Stimulated activated naive CD8-positive, alpha-beta T cell treated with anti-CD3 and anti-CD28 coated beads, Interleukin-15, amount 100 ng/mL, for 72 hours (primary cell): Measurements from ENCODE around the gene SLC26A6.

Experiments used
- ATAC-seq: fragments of 150-1000 bp; cut with Tn5 transposase; 2 replicates; pipeline ENCODE4 v1.10.0; 2021; ENCODE audit warnings: mild to moderate bottlenecking, moderate library complexity
- DNase-seq, 2 donors: peaks; one replicate each; pipeline ENCODE4 v3.0.0; 2021 to 2022
- H3K27ac Mint-ChIP-seq, 2 donors: one replicate each; pipeline ENCODE4 v1.8.0; 2022; ENCODE audit warnings: mild to moderate bottlenecking in 2 of 2, mixed read lengths in 2 of 2, moderate library complexity in 2 of 2
- H3K27me3 Mint-ChIP-seq: one replicate; pipeline ENCODE4 v1.8.0; 2022; ENCODE audit warnings: mixed read lengths
- H3K4me1 Mint-ChIP-seq: one replicate; pipeline ENCODE4 v1.8.0; 2022; ENCODE audit warnings: mild to moderate bottlenecking, mixed read lengths
- H3K4me3 Mint-ChIP-seq, 2 donors: one replicate each; pipeline ENCODE4 v1.8.0; 2022; ENCODE audit warnings: mild to moderate bottlenecking in 2 of 2, mixed read lengths in 2 of 2, moderate library complexity in 1 of 2
- H3K9me3 Mint-ChIP-seq, 2 donors: one replicate each; pipeline ENCODE4 v1.8.0; 2022; ENCODE audit warnings: mixed read lengths in 2 of 2

Gene SLC26A6

DNA sequence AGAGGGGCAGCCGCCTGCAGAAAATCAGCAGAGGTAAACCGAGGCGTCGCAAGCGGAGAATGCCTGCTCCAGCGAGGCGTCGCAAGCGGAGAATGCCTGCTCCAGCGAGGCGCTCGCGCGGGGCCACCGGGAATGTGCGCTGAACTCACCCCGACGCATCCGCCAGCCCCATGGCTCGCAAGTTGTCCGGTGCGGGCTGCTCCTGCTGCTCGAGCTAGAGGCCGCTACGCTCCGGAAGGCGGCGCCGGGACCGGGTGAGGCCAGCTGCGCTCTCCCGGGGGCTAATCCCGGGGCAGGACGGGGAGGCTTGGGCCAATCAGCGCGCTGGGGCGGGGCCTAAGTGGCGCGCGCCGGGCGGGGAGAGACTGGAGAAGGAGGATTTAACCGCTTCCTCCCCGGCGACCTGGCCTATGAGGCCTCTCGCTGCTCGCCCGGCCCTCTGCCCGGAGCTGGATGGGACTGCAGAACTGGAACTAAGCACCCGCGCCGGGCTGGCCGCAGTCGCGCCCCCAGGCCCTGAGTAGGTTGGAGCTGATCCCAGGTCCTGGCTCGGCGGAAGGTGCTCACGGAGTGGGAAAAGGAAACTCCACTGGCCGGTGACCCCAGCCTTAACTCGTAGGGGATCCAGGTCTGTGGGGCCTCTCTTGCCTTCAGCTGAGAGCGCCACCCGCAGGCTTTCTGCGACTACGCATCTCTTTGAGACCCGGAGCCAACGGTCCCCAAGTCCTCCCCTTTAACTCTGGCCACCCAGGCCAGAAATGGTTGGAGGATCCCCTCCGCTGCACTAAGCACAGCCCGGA lies at the start of gene SLC26A6:
Gene SLC26A6 (minus strand): TSS at position 240 of the 800 bp plus-strand sequence. CDS start 68 bp downstream, at position 172.
- peak within 1 kb of the TSS; percentile 94 to 97 for H3K27ac Mint-ChIP-seq
- DNase-seq (peak; percentile 92 to 95), ATAC-seq (peak; percentile 96)
- no peaks in the 10 kb centered on the region for H3K9me3 Mint-ChIP-seq
- H3K4me3 Mint-ChIP-seq = peak within 1 kb of the TSS; percentile 95
- no peaks in the 10 kb centered on the region for H3K27me3 Mint-ChIP-seq
- peaks cover 36% of the 10 kb centered on the region for H3K4me1 Mint-ChIP-seq

DNA sequence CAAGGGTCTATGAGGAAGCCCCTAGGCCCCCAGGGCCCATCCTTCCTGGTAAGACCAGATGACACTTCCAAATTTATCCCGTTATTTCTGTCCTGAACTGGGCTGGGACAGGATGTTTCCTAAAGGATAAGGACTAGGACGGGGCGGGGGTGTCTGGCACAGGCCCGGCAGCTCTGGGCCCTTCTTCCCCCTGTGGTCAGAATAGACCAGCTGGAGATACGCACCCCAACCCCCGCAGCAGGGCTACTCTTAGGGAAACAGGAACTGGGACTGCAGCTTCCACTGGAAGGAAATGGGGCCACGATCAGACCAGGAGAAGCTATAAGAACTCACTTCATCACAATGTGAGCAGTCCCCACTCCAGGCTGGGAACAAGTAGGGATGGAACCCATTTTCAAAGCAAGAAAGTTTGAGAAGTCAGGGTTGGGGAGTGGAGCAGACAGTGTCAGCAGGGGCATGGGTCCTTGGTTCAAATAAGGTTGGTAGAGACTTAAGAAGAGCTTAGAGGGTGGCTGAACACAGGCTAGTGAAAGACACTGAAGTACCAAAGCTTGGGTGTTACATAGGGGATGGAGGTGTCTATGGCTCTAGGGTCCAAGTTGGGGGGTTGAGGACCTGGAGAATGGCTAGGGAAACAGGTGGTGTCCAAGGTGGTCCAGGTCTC lies 49.4 kb upstream of the SLC26A6 start:
- DNase-seq (no peak), ATAC-seq (no peak)
- H3K4me3 Mint-ChIP-seq = peak overlapping the region; percentile 87 to 90
- H3K27ac Mint-ChIP-seq = peak overlapping the region in 1 of 2 donors; percentile 93
- no peaks in the 10 kb centered on the region for H3K27me3 Mint-ChIP-seq
- H3K9me3 Mint-ChIP-seq = no peaks in the 10 kb centered on the region
- H3K4me1 Mint-ChIP-seq = peaks cover 37% of the 10 kb centered on the region

- peak overlapping the region; percentile 59 to 63 for H3K4me3 Mint-ChIP-seq
- no peak for ATAC-seq
- no peak overlapping the region for H3K27ac Mint-ChIP-seq
- H3K27me3 Mint-ChIP-seq = no peaks in the 10 kb centered on the region
- no peaks in the 10 kb centered on the region for H3K9me3 Mint-ChIP-seq
- peaks cover 37% of the 10 kb centered on the region for H3K4me1 Mint-ChIP-seq
- DNase-seq = no peak
Observed at GRCh38 chr3:48684054-48684349, 48.7 kb upstream of the SLC26A6 start.

GRCh38 chr3:48682786-48683185 lies 47.5 kb upstream of the SLC26A6 start:
- Mint-ChIP-seq H3K9me3 (no peaks in the 10 kb centered on the region), H3K4me3 (no peak overlapping the region), H3K4me1 (peaks cover 37% of the 10 kb centered on the region), H3K27me3 (no peaks in the 10 kb centered on the region), H3K27ac (no peak overlapping the region)
- no peak for DNase-seq
- ATAC-seq = no peak

DNA sequence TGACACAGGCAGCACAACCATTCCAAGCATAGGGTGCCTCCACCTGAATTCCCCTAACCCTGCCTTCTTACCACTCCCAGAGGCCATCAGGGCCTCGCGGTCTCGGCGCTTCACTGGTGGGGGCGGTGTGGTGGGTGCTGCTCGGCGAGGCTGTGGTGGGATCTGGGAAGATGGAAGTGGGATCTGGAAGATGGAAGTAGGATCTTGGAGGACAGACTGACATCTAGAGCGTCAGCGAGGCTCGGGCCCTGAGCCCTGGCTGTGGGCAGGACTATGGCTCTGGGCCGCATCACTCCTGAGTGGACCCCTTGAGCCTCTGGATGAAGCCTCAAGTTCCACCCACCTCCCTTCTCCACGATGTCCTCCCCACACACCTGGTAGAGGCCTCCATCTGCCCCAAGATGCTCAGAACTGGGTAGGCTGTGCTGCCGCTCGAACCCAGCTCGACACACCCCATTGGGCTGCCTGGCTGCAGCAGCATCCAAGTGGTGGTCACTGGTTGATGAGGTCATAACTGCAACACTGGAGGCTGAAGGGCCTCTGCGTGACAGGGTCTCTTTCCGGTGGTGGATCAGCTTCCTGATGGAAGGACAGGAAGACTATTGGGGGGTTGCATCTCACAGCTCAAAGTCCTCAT lies 46.8 kb upstream of the SLC26A6 start:
- H3K4me1 Mint-ChIP-seq = peaks cover 37% of the 10 kb centered on the region
- no peak for ATAC-seq
- DNase-seq = no peak
- H3K9me3 Mint-ChIP-seq = no peaks in the 10 kb centered on the region
- H3K4me3 Mint-ChIP-seq = no peak overlapping the region
- H3K27me3 Mint-ChIP-seq = no peaks in the 10 kb centered on the region
- H3K27ac Mint-ChIP-seq = no peak overlapping the region

- H3K27ac Mint-ChIP-seq = no peak overlapping the region
- no peak overlapping the region for H3K4me3 Mint-ChIP-seq
- ATAC-seq = no peak
- H3K4me1 Mint-ChIP-seq = peaks cover 34% of the 10 kb centered on the region
- H3K27me3 Mint-ChIP-seq = no peaks in the 10 kb centered on the region
- no peaks in the 10 kb centered on the region for H3K9me3 Mint-ChIP-seq
- DNase-seq = no peak
Observed at GRCh38 chr3:48681541-48681880, 46.2 kb upstream of the SLC26A6 start.

GRCh38 chr3:48680811-48681540 lies 45.7 kb upstream of the SLC26A6 start:
- Mint-ChIP-seq H3K27ac (peak overlapping the region in 1 of 2 donors; percentile 83), H3K4me1 (peaks cover 28% of the 10 kb centered on the region), H3K27me3 (no peaks in the 10 kb centered on the region), H3K9me3 (no peaks in the 10 kb centered on the region), H3K4me3 (no peak overlapping the region)
- DNase-seq (no peak), ATAC-seq (no peak)

- no peak for ATAC-seq
- Mint-ChIP-seq H3K27ac (peak overlapping the region in 1 of 2 donors; percentile 55), H3K9me3 (no peaks in the 10 kb centered on the region), H3K4me1 (peaks cover 23% of the 10 kb centered on the region), H3K27me3 (no peaks in the 10 kb centered on the region), H3K4me3 (no peak overlapping the region)
- DNase-seq = no peak
Observed at GRCh38 chr3:48679411-48680391, 44.4 kb upstream of the SLC26A6 start.

GRCh38 chr3:48678566-48679380 lies 43.5 kb upstream of the SLC26A6 start:
- ATAC-seq = no peak
- no peak overlapping the region for H3K4me3 Mint-ChIP-seq
- H3K4me1 Mint-ChIP-seq = peaks cover 13% of the 10 kb centered on the region
- no peak for DNase-seq
- H3K9me3 Mint-ChIP-seq = no peaks in the 10 kb centered on the region
- H3K27ac Mint-ChIP-seq = peak overlapping the region in 1 of 2 donors; percentile 55
- no peaks in the 10 kb centered on the region for H3K27me3 Mint-ChIP-seq

- Mint-ChIP-seq H3K4me3 (no peak overlapping the region), H3K27ac (no peak overlapping the region), H3K4me1 (peaks cover 8% of the 10 kb centered on the region), H3K27me3 (no peaks in the 10 kb centered on the region), H3K9me3 (no peaks in the 10 kb centered on the region)
- DNase-seq (no peak), ATAC-seq (no peak)
Observed at GRCh38 chr3:48678056-48678455, 42.8 kb upstream of the SLC26A6 start.

GRCh38 chr3:48674505-48674904 lies 39.2 kb upstream of the SLC26A6 start:
- H3K9me3 Mint-ChIP-seq = no peaks in the 10 kb centered on the region
- no peak overlapping the region for H3K4me3 Mint-ChIP-seq
- ATAC-seq (no peak), DNase-seq (no peak)
- H3K4me1 Mint-ChIP-seq = no peaks in the 10 kb centered on the region
- H3K27ac Mint-ChIP-seq = no peak overlapping the region
- H3K27me3 Mint-ChIP-seq = no peaks in the 10 kb centered on the region

DNA sequence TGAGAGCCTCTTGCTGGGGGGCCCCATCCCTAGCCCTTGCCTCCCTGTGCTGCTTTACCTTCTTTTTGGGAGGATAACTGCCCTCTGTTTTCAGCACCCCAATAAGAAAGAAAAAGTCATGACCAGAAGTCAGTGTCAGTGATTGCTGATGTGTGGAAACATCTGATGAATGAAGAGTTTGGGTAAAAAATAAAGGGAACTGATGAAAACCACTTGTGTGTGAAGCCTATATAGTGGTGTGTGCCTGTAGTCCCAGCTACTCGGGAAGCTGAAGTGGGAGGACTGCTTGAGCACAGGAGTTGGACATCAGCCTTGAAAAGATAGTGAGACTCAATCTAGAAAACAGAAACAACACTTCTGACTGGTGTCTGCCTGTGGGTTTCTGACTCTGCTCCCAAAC lies 37.3 kb upstream of the SLC26A6 start:
- H3K27ac Mint-ChIP-seq = no peak overlapping the region
- DNase-seq (no peak), ATAC-seq (no peak)
- no peaks in the 10 kb centered on the region for H3K27me3 Mint-ChIP-seq
- H3K9me3 Mint-ChIP-seq = no peaks in the 10 kb centered on the region
- H3K4me3 Mint-ChIP-seq = no peak overlapping the region
- H3K4me1 Mint-ChIP-seq = no peaks in the 10 kb centered on the region

DNA sequence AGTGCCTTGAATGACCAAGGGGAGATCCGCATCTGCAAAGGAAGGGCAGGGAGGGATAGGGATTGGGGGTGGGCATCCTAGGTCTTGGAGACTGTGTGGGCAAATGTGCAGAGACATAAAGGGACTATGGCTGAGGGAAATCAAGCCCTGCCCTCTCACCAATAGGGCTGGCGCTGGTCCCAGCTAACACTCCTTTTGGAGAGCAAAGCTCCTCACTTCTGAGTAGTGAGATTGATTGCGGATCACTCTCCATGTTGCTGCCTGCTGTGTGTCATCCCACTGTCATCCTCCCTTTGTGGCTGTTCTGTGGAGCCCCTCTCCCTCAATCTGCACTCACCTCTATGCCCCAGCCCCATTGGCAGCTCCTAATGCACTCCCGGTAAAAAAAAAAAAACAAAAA lies 29.7 kb upstream of the SLC26A6 start:
- no peak overlapping the region for H3K27ac Mint-ChIP-seq
- no peak for ATAC-seq
- peaks cover 40% of the 10 kb centered on the region for H3K27me3 Mint-ChIP-seq
- no peak overlapping the region for H3K4me3 Mint-ChIP-seq
- DNase-seq = no peak
- peaks cover 33% of the 10 kb centered on the region for H3K4me1 Mint-ChIP-seq
- H3K9me3 Mint-ChIP-seq = no peaks in the 10 kb centered on the region

- ATAC-seq = no peak
- H3K4me3 Mint-ChIP-seq = peak overlapping the region; percentile 92
- H3K4me1 Mint-ChIP-seq = peaks cover 33% of the 10 kb centered on the region
- no peak for DNase-seq
- peak overlapping the region in 1 of 2 donors; percentile 93 for H3K27ac Mint-ChIP-seq
- H3K27me3 Mint-ChIP-seq = peaks cover 45% of the 10 kb centered on the region
- no peaks in the 10 kb centered on the region for H3K9me3 Mint-ChIP-seq
Observed at GRCh38 chr3:48664313-48664644, 29.0 kb upstream of the SLC26A6 start.
